HepG2 (cell line): ENCODE measurements around the gene KHNYN. TPM values are rescaled to one million over a fixed set of nuclear protein-coding genes. Genes with fewer than 3 reads are reported as not detected.
A peak's percentile ranks its signal among the peaks of the same experiment; 100 is the strongest.

Source experiments
- BRD4 ChIP-seq: sonication (generic); formaldehyde crosslinking; IDR thresholded peaks from 2 replicates; pipeline ENCODE4 v1.4.0; 2020; ENCODE audit warnings: missing genetic modification reagents
- CBFB ChIP-seq: sonication (generic); formaldehyde crosslinking; IDR thresholded peaks from 2 replicates; pipeline ENCODE4 v1.4.0; 2020; ENCODE audit warnings: missing genetic modification reagents
- CCAR2 ChIP-seq: fragments of 200-400 bp; formaldehyde crosslinking; optimal IDR thresholded peaks from 2 replicates; pipeline ENCODE3; 2018; ENCODE audit warnings: low read depth, mild to moderate bottlenecking, low read length, moderate library complexity
- ELF1 ChIP-seq: sonication (generic); formaldehyde crosslinking; IDR thresholded peaks from 2 replicates; pipeline ENCODE4 v1.4.0; 2020; ENCODE audit warnings: missing genetic modification reagents
- ERF ChIP-seq: IDR thresholded peaks from 2 replicates; pipeline ENCODE4 v1.6.1; 2018; ENCODE audit warnings: missing biosample characterization, missing genetic modification reagents
- EZH2 ChIP-seq: conservative IDR thresholded peaks from 2 replicates; pipeline ENCODE4 v1.6.1; 2012; ENCODE audit warnings: mild to moderate bottlenecking, low read depth, low read length, moderate library complexity
- GATA4 ChIP-seq: sonication (generic); IDR thresholded peaks from 2 replicates; pipeline ENCODE4 v1.6.1; 2016; ENCODE audit warnings: antibody characterized with exemption, low read depth, borderline replicate concordance
- GTF3A ChIP-seq: sonication (generic); formaldehyde crosslinking; conservative IDR thresholded peaks from 2 replicates; pipeline ENCODE4 v1.4.0; 2020; ENCODE audit warnings: mild to moderate bottlenecking, missing genetic modification reagents
- MBNL3 ChIP-seq: fragments of 250-450 bp; sonication (Bioruptor Pico); conservative IDR thresholded peaks from 2 replicates; pipeline ENCODE4 v1.8.0; 2022; ENCODE audit warnings: mild to moderate bottlenecking, inconsistent platforms
- PAF1 ChIP-seq: IDR thresholded peaks from 2 replicates; pipeline ENCODE4 v1.6.1; 2016; ENCODE audit warnings: missing genetic modification reagents, missing compliant biosample characterization
- PHF20 ChIP-seq: sonication (generic); formaldehyde crosslinking; IDR thresholded peaks from 2 replicates; pipeline ENCODE4 v1.5.0; 2020; ENCODE audit warnings: mild to moderate bottlenecking, missing genetic modification reagents
- RELA ChIP-seq: sonication (generic); formaldehyde crosslinking; IDR thresholded peaks from 2 replicates; pipeline ENCODE4 v1.4.0; 2020; ENCODE audit warnings: missing genetic modification reagents
- SIX4 ChIP-seq: sonication (generic); formaldehyde crosslinking; IDR thresholded peaks from 2 replicates; pipeline ENCODE4 v1.4.0; 2020; ENCODE audit warnings: missing genetic modification reagents
- SP1 ChIP-seq, 2 experiments: fragments of 450-650 bp in 1 of 2; sonication (generic) in 1 of 2; formaldehyde crosslinking in 1 of 2; IDR thresholded peaks; 2 replicates each; pipeline versions ENCODE4 v1.4.0 to v1.6.1; 2016 to 2020; ENCODE audit warnings: missing genetic modification reagents in 1 of 2
- ZMYM2 ChIP-seq: sonication (generic); formaldehyde crosslinking; IDR thresholded peaks from 2 replicates; pipeline ENCODE4 v1.8.0; 2022; ENCODE audit warnings: mild to moderate bottlenecking, missing genetic modification reagents
- ZNF33B ChIP-seq: sonication (generic); formaldehyde crosslinking; IDR thresholded peaks from 2 replicates; pipeline ENCODE4 v1.5.1; 2020; ENCODE audit warnings: mild to moderate bottlenecking, missing genetic modification reagents
- ZNF513 ChIP-seq: sonication (generic); formaldehyde crosslinking; conservative IDR thresholded peaks from 2 replicates; pipeline ENCODE4 v1.5.0; 2020; ENCODE audit warnings: missing genetic modification reagents
- polyA plus RNA-seq, 8 experiments: library from polyadenylated mRNA; depleted of rRNA in 3 of 8; stranded (reverse) in 7 of 8; unstranded in 1 of 8; fragments of >200 nt; fragmentation: Illumina TruSeq in 4 of 8; extraction: Trizol in 4 of 8; gene quantifications; 2 replicates each; pipeline versions ENCODE4 v1.2.1 to v1.2.3, GENCODE V29; 2011 to 2016; ENCODE audit warnings: low read depth in 4 of 8, missing spikeins in 1 of 8, mixed read lengths in 1 of 8; ENCODE audit not compliant: insufficient read depth in 1 of 8
- total RNA-seq, 5 experiments: library from RNA; depleted of rRNA; stranded (reverse); fragments of >200 nt; fragmentation: Illumina TruSeq; extraction: Trizol; gene quantifications; 2 replicates each; pipeline ENCODE4 v1.2.3, GENCODE V29; 2016; ENCODE audit warnings: low read depth in 1 of 5
- TF ChIP-seq, protein P1 (sequence below): sonication (generic); formaldehyde crosslinking; IDR thresholded peaks from 2 replicates; pipeline ENCODE4 v1.4.0; 2020; ENCODE audit warnings: missing genetic modification reagents, mild to moderate bottlenecking, borderline replicate concordance
- TF ChIP-seq, protein P2 (sequence below): sonication (generic); formaldehyde crosslinking; IDR thresholded peaks from 2 replicates; pipeline ENCODE4 v1.4.0; 2020; ENCODE audit warnings: mild to moderate bottlenecking, missing genetic modification reagents, borderline replicate concordance
- TF ChIP-seq, protein P3 (sequence below): sonication (generic); formaldehyde crosslinking; IDR thresholded peaks from 2 replicates; pipeline ENCODE4 v1.4.0; 2020; ENCODE audit warnings: missing genetic modification reagents, mild to moderate bottlenecking, borderline replicate concordance

KHNYN gene
- total and polyA plus RNA-seq, 2 of the 13 experiments (the other 11 are each of a cell fraction or from before 2014, with no cell fraction given), result 52.8 to 75.7 TPM

- TF ChIP-seq ZNF513 (no peak), EZH2 (no peak), PHF20 (peak; percentile 77), RELA (CRISPR knock-in tag) (0 out of 2 replicates have a peak, but pooled peaks have one; percentile 31), SP1 (IDR thresholded peaks at IDR 0.05) (no peak), SP1 (CRISPR knock-in tag; IDR thresholded peaks at IDR 0.05) (no peak; the same call in 1 of the 2 replicates), MBNL3 (no peak), GATA4 (no peak), ERF (CRISPR knock-in tag) (peak; percentile 92), CCAR2 (no peak), SIX4 (no peak), ELF1 (peak; percentile 55), PAF1 (CRISPR knock-in tag) (no peak), GTF3A (CRISPR knock-in tag) (peak; percentile 93; the same call in 1 of the 2 replicates), BRD4 (CRISPR knock-in tag) (peak; percentile 94), CBFB (peak; percentile 76; the same call in 1 of the 2 replicates), ZMYM2 (CRISPR knock-in tag) (peak; percentile 9; the same call in 1 of the 2 replicates), ZNF33B (CRISPR knock-in tag) (peak; percentile 81)
- TF ChIP-seq, protein P1, sequence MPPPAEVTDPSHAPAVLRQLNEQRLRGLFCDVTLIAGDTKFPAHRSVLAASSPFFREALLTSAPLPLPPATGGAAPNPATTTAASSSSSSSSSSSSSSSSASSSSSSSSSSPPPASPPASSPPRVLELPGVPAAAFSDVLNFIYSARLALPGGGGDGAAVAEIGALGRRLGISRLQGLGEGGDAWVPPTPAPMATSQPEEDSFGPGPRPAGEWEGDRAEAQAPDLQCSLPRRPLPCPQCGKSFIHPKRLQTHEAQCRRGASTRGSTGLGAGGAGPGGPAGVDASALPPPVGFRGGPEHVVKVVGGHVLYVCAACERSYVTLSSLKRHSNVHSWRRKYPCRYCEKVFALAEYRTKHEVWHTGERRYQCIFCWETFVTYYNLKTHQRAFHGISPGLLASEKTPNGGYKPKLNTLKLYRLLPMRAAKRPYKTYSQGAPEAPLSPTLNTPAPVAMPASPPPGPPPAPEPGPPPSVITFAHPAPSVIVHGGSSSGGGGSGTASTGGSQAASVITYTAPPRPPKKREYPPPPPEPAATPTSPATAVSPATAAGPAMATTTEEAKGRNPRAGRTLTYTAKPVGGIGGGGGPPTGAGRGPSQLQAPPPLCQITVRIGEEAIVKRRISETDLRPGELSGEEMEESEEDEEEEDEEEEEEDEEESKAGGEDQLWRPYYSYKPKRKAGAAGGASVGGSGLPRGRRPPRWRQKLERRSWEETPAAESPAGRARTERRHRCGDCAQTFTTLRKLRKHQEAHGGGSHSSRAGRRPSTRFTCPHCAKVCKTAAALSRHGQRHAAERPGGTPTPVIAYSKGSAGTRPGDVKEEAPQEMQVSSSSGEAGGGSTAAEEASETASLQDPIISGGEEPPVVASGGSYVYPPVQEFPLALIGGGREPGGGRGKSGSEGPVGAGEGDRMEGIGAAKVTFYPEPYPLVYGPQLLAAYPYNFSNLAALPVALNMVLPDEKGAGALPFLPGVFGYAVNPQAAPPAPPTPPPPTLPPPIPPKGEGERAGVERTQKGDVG, result peak; percentile 99; the same call in 1 of the 2 replicates
- TF ChIP-seq, protein P2, sequence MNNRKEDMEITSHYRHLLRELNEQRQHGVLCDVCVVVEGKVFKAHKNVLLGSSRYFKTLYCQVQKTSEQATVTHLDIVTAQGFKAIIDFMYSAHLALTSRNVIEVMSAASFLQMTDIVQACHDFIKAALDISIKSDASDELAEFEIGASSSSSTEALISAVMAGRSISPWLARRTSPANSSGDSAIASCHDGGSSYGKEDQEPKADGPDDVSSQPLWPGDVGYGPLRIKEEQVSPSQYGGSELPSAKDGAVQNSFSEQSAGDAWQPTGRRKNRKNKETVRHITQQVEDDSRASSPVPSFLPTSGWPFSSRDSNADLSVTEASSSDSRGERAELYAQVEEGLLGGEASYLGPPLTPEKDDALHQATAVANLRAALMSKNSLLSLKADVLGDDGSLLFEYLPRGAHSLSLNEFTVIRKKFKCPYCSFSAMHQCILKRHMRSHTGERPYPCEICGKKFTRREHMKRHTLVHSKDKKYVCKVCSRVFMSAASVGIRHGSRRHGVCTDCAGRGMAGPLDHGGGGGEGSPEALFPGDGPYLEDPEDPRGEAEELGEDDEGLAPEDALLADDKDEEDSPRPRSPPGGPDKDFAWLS, result no peak; the same call in 1 of the 2 replicates
- TF ChIP-seq, protein P3, sequence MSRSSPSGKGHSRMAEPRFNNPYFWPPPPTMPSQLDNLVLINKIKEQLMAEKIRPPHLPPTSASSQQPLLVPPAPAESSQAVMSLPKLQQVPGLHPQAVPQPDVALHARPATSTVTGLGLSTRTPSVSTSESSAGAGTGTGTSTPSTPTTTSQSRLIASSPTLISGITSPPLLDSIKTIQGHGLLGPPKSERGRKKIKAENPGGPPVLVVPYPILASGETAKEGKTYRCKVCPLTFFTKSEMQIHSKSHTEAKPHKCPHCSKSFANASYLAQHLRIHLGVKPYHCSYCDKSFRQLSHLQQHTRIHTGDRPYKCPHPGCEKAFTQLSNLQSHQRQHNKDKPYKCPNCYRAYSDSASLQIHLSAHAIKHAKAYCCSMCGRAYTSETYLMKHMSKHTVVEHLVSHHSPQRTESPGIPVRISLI (CRISPR knock-in tag), result peak; percentile 69
Measured at GRCh38 chr14:24481622-24482324, 52.0 kb downstream of the KHNYN start (continued).
